ENCODE measurements around the gene TRA2B. TPM values are rescaled to one million over a fixed set of nuclear protein-coding genes. Genes with fewer than 3 reads are reported as not detected.

The TRA2B gene
- total RNA-seq, 1 donor from 2014 or later, result 120 TPM

- no peaks in the 10 kb centered on the region for H3K9me3 Mint-ChIP-seq (ENCODE audit: unreplicated experiment)
- no peak overlapping the region for H3K27ac ChIP-seq (ENCODE audit: low read depth, low read length)
- H3K4me1 Mint-ChIP-seq (ENCODE audit: low read depth, unreplicated experiment), result peaks cover 2% of the 10 kb centered on the region
- peaks cover 75% of the 10 kb centered on the region for H3K36me3 ChIP-seq (ENCODE audit: insufficient read depth, low read length)
- no peaks in the 10 kb centered on the region for H3K27me3 Mint-ChIP-seq (ENCODE audit: low read depth, unreplicated experiment)
- no peaks in the 10 kb centered on the region for H3K9me3 ChIP-seq (ENCODE audit: insufficient read depth, low read depth, low read length)
- H3K4me2 ChIP-seq (ENCODE audit: low read length), result no peak overlapping the region
- peaks cover 87% of the 10 kb centered on the region for H4K20me1 ChIP-seq (ENCODE audit: insufficient read depth, low read length)
- no peak overlapping the region for H3K4me3 ChIP-seq (ENCODE audit: insufficient read depth, low read depth, low read length)
- H3K27me3 ChIP-seq (ENCODE audit: insufficient read depth, low read length), result no peaks in the 10 kb centered on the region
- peaks cover 58% of the 10 kb centered on the region for H3K79me2 ChIP-seq (ENCODE audit: insufficient read depth, low read length)
- H3K4me1 ChIP-seq (ENCODE audit: insufficient read depth, low read length), result no peaks in the 10 kb centered on the region
- peaks cover 10% of the 10 kb centered on the region for H3K36me3 Mint-ChIP-seq (ENCODE audit: low read depth, unreplicated experiment)
- no peak for FAIRE-seq
- no peak overlapping the region for H3K4me3 Mint-ChIP-seq (ENCODE audit: unreplicated experiment)
- no peak for DNase-seq (ENCODE audit: low read depth)
- no peak overlapping the region for H3K9ac ChIP-seq (ENCODE audit: low read length)
- H3K27ac Mint-ChIP-seq (ENCODE audit: unreplicated experiment), result no peak overlapping the region
- TF ChIP-seq, protein P1, sequence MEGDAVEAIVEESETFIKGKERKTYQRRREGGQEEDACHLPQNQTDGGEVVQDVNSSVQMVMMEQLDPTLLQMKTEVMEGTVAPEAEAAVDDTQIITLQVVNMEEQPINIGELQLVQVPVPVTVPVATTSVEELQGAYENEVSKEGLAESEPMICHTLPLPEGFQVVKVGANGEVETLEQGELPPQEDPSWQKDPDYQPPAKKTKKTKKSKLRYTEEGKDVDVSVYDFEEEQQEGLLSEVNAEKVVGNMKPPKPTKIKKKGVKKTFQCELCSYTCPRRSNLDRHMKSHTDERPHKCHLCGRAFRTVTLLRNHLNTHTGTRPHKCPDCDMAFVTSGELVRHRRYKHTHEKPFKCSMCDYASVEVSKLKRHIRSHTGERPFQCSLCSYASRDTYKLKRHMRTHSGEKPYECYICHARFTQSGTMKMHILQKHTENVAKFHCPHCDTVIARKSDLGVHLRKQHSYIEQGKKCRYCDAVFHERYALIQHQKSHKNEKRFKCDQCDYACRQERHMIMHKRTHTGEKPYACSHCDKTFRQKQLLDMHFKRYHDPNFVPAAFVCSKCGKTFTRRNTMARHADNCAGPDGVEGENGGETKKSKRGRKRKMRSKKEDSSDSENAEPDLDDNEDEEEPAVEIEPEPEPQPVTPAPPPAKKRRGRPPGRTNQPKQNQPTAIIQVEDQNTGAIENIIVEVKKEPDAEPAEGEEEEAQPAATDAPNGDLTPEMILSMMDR (IDR thresholded peaks at IDR 0.05; ENCODE audit: insufficient read depth, low read depth, low read length), result no peak
- no peak for TF ChIP-seq EZH2 (IDR thresholded peaks at IDR 0.05; ENCODE audit: insufficient read depth, low read length)
- no peak overlapping the region for H2AFZ ChIP-seq (ENCODE audit: low read depth, low read length)
Measured at GRCh38 chr3:185915642-185916041, 22.2 kb downstream of the TRA2B start.

- no peak overlapping the region for H3K27ac Mint-ChIP-seq (ENCODE audit: unreplicated experiment)
- TF ChIP-seq, protein P1 (IDR thresholded peaks at IDR 0.05; ENCODE audit: insufficient read depth, low read depth, low read length), result no peak
- TF ChIP-seq EZH2 (IDR thresholded peaks at IDR 0.05; ENCODE audit: insufficient read depth, low read length), result no peak
- H4K20me1 ChIP-seq (ENCODE audit: insufficient read depth, low read length), result peaks cover 82% of the 10 kb centered on the region
Measured at GRCh38 chr3:185914911-185915629, 22.7 kb downstream of the TRA2B start.

More at GRCh38 chr3:185914911-185915629, 22.7 kb downstream of the TRA2B start:
- Histone ChIP-seq H3K4me2 (ENCODE audit: low read length) (no peak overlapping the region), H3K36me3 (ENCODE audit: insufficient read depth, low read length) (peaks cover 70% of the 10 kb centered on the region), H3K9me3 (ENCODE audit: insufficient read depth, low read depth, low read length) (no peaks in the 10 kb centered on the region), H3K9ac (ENCODE audit: low read length) (no peak overlapping the region), H3K4me3 (ENCODE audit: insufficient read depth, low read depth, low read length) (no peak overlapping the region), H3K27me3 (ENCODE audit: insufficient read depth, low read length) (no peaks in the 10 kb centered on the region), H3K27ac (ENCODE audit: low read depth, low read length) (no peak overlapping the region), H2AFZ (ENCODE audit: low read depth, low read length) (no peak overlapping the region), H3K79me2 (ENCODE audit: insufficient read depth, low read length) (peaks cover 52% of the 10 kb centered on the region), H3K4me1 (ENCODE audit: insufficient read depth, low read length) (no peaks in the 10 kb centered on the region)
- FAIRE-seq, result no peak
- Mint-ChIP-seq H3K36me3 (ENCODE audit: low read depth, unreplicated experiment) (peaks cover 10% of the 10 kb centered on the region), H3K27me3 (ENCODE audit: low read depth, unreplicated experiment) (no peaks in the 10 kb centered on the region), H3K4me1 (ENCODE audit: low read depth, unreplicated experiment) (peaks cover 8% of the 10 kb centered on the region), H3K9me3 (ENCODE audit: unreplicated experiment) (no peaks in the 10 kb centered on the region), H3K4me3 (ENCODE audit: unreplicated experiment) (no peak overlapping the region)
- DNase-seq (ENCODE audit: low read depth), result no peak

Measured in astrocyte (in vitro differentiated cells and primary cell).